NCI-H1417 treated with DMSO at 0.1 percent for 48 hours (cell line): ENCODE data around the gene CCDC106.
A peak's percentile ranks its signal among the peaks of the same experiment; 100 is the strongest.

ENCODE experiments used
- DNase-seq: peaks from one replicate; lab custom pipeline; 2025; lab: John Stamatoyannopoulos, UW

Gene CCDC106

GRCh38 chr19:55669418-55670279 lies 21.6 kb downstream of the CCDC106 start:
- DNase-seq = no peak

- no peak for DNase-seq
Observed at GRCh38 chr19:55670280-55671053, 22.5 kb downstream of the CCDC106 start.

GRCh38 chr19:55671054-55671378 lies 23.0 kb downstream of the CCDC106 start:
- no peak for DNase-seq

GRCh38 chr19:55672418-55672817 lies 24.4 kb downstream of the CCDC106 start:
- DNase-seq = no peak

GRCh38 chr19:55673465-55673864 lies 25.5 kb downstream of the CCDC106 start:
- DNase-seq = no peak

GRCh38 chr19:55673889-55674288 lies 25.9 kb downstream of the CCDC106 start:
- no peak for DNase-seq

- no peak for DNase-seq
Observed at GRCh38 chr19:55674459-55674840, 26.4 kb downstream of the CCDC106 start.

GRCh38 chr19:55674841-55675660 lies 27.0 kb downstream of the CCDC106 start, which contains the start of gene EPN1:
Gene EPN1 (plus strand): TSS chr19:55675226. CDS start chr19:55678628, 3,402 bp downstream.
- DNase-seq = peak; percentile 54

- DNase-seq = no peak
Observed at GRCh38 chr19:55675661-55676354, 27.8 kb downstream of the CCDC106 start.

GRCh38 chr19:55676383-55676782 lies 28.4 kb downstream of the CCDC106 start:
- DNase-seq = no peak

GRCh38 chr19:55676889-55677505 lies 29.0 kb downstream of the CCDC106 start:
- no peak for DNase-seq

- DNase-seq = no peak
Observed at GRCh38 chr19:55677572-55678028, 29.6 kb downstream of the CCDC106 start.

- no peak for DNase-seq
Observed at GRCh38 chr19:55678121-55678671, 30.2 kb downstream of the CCDC106 start.

GRCh38 chr19:55679343-55680257 lies 31.6 kb downstream of the CCDC106 start:
- no peak for DNase-seq

- no peak for DNase-seq
Observed at GRCh38 chr19:55680339-55681130, 32.5 kb downstream of the CCDC106 start.

GRCh38 chr19:55681131-55682092 lies 33.4 kb downstream of the CCDC106 start:
- no peak for DNase-seq

GRCh38 chr19:55683449-55684261 lies 35.6 kb downstream of the CCDC106 start:
- no peak for DNase-seq
